Hepatocyte (in vitro differentiated cells): ENCODE measurements around the gene STIM2. TPM values are rescaled to one million over a fixed set of nuclear protein-coding genes. Genes with fewer than 3 reads are reported as not detected.

ENCODE experiments used
- DNase-seq: peaks from one replicate; pipeline ENCODE4 v3.0.0-alpha.2; 2016; ENCODE audit warnings: low spot score
- H2AFZ ChIP-seq: fragments of 200-600 bp; sonication (generic); 2 replicates; pipeline ENCODE4 v1.6.0; 2016; ENCODE audit warnings: antibody characterized with exemption, mild to moderate bottlenecking
- H3K27ac ChIP-seq: fragments of 200-600 bp; sonication (generic); 2 replicates; pipeline ENCODE4 v1.5.1; 2016; ENCODE audit warnings: mild to moderate bottlenecking
- H3K27me3 ChIP-seq: fragments of 200-600 bp; sonication (generic); 2 replicates; pipeline ENCODE4 v1.6.1; 2016
- H3K36me3 ChIP-seq: fragments of 200-600 bp; sonication (generic); replicated peaks from 2 replicates; pipeline ENCODE4 v1.5.1; 2016; ENCODE audit warnings: low read depth; ENCODE audit not compliant: insufficient read depth
- H3K4me1 ChIP-seq: fragments of 200-600 bp; sonication (generic); 2 replicates; pipeline ENCODE4 v1.5.1; 2016; ENCODE audit warnings: mild to moderate bottlenecking, moderate library complexity; ENCODE audit not compliant: insufficient read depth
- H3K4me2 ChIP-seq: fragments of 200-600 bp; sonication (generic); 2 replicates; pipeline ENCODE4 v1.6.0; 2016
- H3K4me3 ChIP-seq: fragments of 200-600 bp; sonication (generic); 2 replicates; pipeline ENCODE4 v1.5.1; 2016; ENCODE audit warnings: mild to moderate bottlenecking
- H3K79me2 ChIP-seq: fragments of 200-600 bp; sonication (generic); 2 replicates; pipeline ENCODE4 v1.6.0; 2017; ENCODE audit warnings: mild to moderate bottlenecking
- H3K9me2 ChIP-seq: fragments of 200-600 bp; sonication (generic); replicated peaks from 2 replicates; pipeline ENCODE4 v1.6.0; 2017; ENCODE audit warnings: mild to moderate bottlenecking; ENCODE audit not compliant: insufficient read depth
- H3K9me3 ChIP-seq: fragments of 200-600 bp; sonication (generic); 2 replicates; pipeline ENCODE4 v1.5.1; 2016; ENCODE audit warnings: low read depth, mild to moderate bottlenecking
- H4K20me1 ChIP-seq: fragments of 200-600 bp; sonication (generic); 2 replicates; pipeline ENCODE4 v1.6.0; 2016; ENCODE audit warnings: mild to moderate bottlenecking; ENCODE audit not compliant: insufficient read depth, poor library complexity, severe bottlenecking
- EZH2 ChIP-seq: fragments of 200-600 bp; sonication (generic); IDR thresholded peaks from 2 replicates; pipeline ENCODE4 v1.6.1; 2016; ENCODE audit warnings: antibody characterized with exemption, mild to moderate bottlenecking, borderline replicate concordance
- EZH2phosphoT487 ChIP-seq: fragments of 200-600 bp; sonication (generic); IDR thresholded peaks from one replicate; pipeline ENCODE4 v1.6.1; 2018; ENCODE audit warnings: antibody characterized with exemption, mild to moderate bottlenecking, low read depth, moderate library complexity; ENCODE audit not compliant: unreplicated experiment, severe bottlenecking
- WGBS: methylation state at CpG from one replicate; pipeline ENCODE4 v1.1.6; 2016; ENCODE audit warnings: low lambda C conversion rate; ENCODE audit errors: missing lambda C conversion rate; 5-methylcytosine and 5-hydroxymethylcytosine counted together
- polyA plus RNA-seq: library from polyadenylated mRNA; unstranded; fragments of >200 nt; fragmentation: Nextera tagmentation; extraction: Ambion mirVana; gene quantifications from 2 replicates; pipeline ENCODE4 v1.2.1, GENCODE V29; 2016
- total RNA-seq: library from RNA; depleted of rRNA; stranded (reverse); fragments of >200 nt; gene quantifications from 2 replicates; pipeline ENCODE4 v1.2.3, GENCODE V29; 2014
- TF ChIP-seq, protein P1 (sequence below): fragments of 200-600 bp; sonication (generic); IDR thresholded peaks from 2 replicates; pipeline ENCODE4 v1.5.1; 2016; ENCODE audit warnings: antibody characterized with exemption, mild to moderate bottlenecking; ENCODE audit not compliant: poor library complexity

STIM2 gene
- total and polyA plus RNA-seq, 2 experiments from 2014 or later = 13.2 to 17.0 TPM

DNA sequence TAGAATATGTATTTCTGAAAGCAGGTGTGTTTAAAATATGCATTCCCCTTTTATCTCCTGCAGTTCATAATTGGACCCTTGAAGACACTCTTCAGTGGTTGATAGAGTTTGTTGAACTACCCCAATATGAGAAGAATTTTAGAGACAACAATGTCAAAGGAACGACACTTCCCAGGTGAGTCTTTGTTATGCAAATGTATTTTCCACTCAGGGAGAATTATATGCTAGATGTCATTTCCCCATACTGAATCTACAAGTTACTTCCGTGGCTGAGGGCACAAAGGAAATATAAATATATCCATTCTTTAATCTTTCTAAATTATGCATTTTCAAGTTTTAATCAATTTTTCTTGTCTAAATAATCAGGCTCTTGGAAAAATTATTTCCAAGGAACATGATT, 134.7 kb downstream of the STIM2 start:
- Histone ChIP-seq H4K20me1 (no peaks in the 10 kb centered on the region), H3K9me3 (no peaks in the 10 kb centered on the region), H3K27ac (no peak overlapping the region), H3K27me3 (no peaks in the 10 kb centered on the region), H3K36me3 (no peaks in the 10 kb centered on the region), H3K4me3 (no peak overlapping the region), H2AFZ (no peak overlapping the region), H3K4me2 (no peak overlapping the region), H3K4me1 (peaks cover 10% of the 10 kb centered on the region), H3K9me2 (no peaks in the 10 kb centered on the region), H3K79me2 (no peaks in the 10 kb centered on the region)
- DNase-seq = no peak
- 91% methylated on average over 2 of the region's 2 CpGs for WGBS
- TF ChIP-seq EZH2 (no peak), EZH2phosphoT487 (no peak)
- TF ChIP-seq, protein P1, sequence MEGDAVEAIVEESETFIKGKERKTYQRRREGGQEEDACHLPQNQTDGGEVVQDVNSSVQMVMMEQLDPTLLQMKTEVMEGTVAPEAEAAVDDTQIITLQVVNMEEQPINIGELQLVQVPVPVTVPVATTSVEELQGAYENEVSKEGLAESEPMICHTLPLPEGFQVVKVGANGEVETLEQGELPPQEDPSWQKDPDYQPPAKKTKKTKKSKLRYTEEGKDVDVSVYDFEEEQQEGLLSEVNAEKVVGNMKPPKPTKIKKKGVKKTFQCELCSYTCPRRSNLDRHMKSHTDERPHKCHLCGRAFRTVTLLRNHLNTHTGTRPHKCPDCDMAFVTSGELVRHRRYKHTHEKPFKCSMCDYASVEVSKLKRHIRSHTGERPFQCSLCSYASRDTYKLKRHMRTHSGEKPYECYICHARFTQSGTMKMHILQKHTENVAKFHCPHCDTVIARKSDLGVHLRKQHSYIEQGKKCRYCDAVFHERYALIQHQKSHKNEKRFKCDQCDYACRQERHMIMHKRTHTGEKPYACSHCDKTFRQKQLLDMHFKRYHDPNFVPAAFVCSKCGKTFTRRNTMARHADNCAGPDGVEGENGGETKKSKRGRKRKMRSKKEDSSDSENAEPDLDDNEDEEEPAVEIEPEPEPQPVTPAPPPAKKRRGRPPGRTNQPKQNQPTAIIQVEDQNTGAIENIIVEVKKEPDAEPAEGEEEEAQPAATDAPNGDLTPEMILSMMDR = no peak

DNA sequence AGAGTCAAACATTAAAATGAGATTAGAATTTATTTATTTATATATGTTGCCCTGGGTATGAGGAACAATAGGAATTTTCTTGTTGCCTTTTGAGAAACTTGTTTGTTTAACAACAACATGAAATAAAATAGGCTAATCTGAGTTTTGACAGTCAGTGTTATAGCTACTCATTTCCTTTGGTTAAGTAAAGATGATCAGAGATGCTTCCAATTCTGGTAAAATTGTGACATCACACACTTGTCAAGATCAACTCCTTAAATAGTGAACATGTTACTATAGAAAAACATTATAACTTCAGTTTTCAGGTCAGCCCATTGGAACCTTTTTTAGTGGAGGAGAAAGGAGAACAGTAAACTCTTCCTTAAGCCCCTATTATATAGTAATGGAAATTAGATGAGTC, 136.1 kb downstream of the STIM2 start:
- TF ChIP-seq, protein P1 = no peak
- TF ChIP-seq EZH2 = no peak
- TF ChIP-seq EZH2phosphoT487 = no peak

DNA sequence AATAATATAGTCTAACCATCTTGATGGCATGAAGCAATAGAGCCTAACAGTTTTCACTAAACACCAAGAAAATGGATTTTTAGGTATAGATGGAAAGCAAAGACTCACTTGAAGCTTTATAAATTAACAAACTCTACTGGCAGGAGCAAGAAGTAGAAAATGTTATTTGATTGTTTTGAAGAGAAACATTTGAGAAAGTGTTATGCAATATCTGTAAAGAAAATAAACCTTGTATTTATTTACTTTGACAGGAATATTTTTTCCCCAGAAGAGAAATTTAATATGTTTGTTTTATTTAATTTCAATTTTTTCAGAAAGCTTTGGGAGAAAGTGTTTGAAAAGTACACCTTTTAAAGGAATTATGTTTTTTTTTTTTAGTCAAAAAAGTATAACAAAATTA, 139.0 kb downstream of the STIM2 start:
- Histone ChIP-seq H3K27me3 (no peaks in the 10 kb centered on the region), H3K9me2 (no peaks in the 10 kb centered on the region), H3K4me1 (peaks cover 8% of the 10 kb centered on the region), H3K27ac (no peak overlapping the region), H3K79me2 (no peaks in the 10 kb centered on the region), H3K4me3 (no peak overlapping the region), H3K4me2 (no peak overlapping the region), H4K20me1 (no peaks in the 10 kb centered on the region), H2AFZ (no peak overlapping the region), H3K36me3 (no peaks in the 10 kb centered on the region), H3K9me3 (no peaks in the 10 kb centered on the region)
- no peak for DNase-seq
- TF ChIP-seq EZH2phosphoT487 (no peak), EZH2 (no peak)
- TF ChIP-seq, protein P1 = no peak

More for the DNA sequence above, 136.1 kb downstream of the STIM2 start:
- H3K9me2 ChIP-seq = no peaks in the 10 kb centered on the region
- H3K27me3 ChIP-seq = no peaks in the 10 kb centered on the region
- H3K36me3 ChIP-seq = no peaks in the 10 kb centered on the region
- H3K4me1 ChIP-seq = peaks cover 10% of the 10 kb centered on the region
- no peaks in the 10 kb centered on the region for H3K79me2 ChIP-seq
- no peak for DNase-seq
- H3K4me2 ChIP-seq = no peak overlapping the region
- no peaks in the 10 kb centered on the region for H4K20me1 ChIP-seq
- H2AFZ ChIP-seq = no peak overlapping the region
- no peak overlapping the region for H3K27ac ChIP-seq
- H3K9me3 ChIP-seq = no peaks in the 10 kb centered on the region
- no peak overlapping the region for H3K4me3 ChIP-seq

DNA sequence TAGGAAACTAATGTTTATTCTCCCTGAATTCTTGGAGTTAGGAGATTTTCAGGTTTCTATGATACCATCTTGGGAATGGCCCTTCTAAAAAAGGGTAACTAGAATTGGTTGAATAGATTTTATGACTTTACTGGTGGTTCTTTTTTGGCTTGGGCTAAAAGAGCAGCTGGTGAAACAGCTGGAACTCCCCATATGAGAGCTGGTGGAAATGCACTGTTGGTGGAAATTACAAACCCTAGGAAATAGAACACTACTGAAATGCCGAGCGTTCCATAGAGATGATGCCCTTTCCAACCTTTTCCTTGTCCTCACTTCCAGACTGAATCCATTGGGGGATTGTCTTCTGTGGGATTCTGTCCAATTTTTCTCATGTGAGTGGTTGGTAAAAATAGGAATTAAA, 139.5 kb downstream of the STIM2 start:
- H3K27me3 ChIP-seq = no peaks in the 10 kb centered on the region
- no peak for DNase-seq
- H2AFZ ChIP-seq = no peak overlapping the region
- no peaks in the 10 kb centered on the region for H3K9me3 ChIP-seq
- H3K27ac ChIP-seq = no peak overlapping the region
- no peak overlapping the region for H3K4me2 ChIP-seq
- no peaks in the 10 kb centered on the region for H3K79me2 ChIP-seq
- H3K4me1 ChIP-seq = peaks cover 8% of the 10 kb centered on the region
- no peaks in the 10 kb centered on the region for H3K9me2 ChIP-seq
- no peak overlapping the region for H3K4me3 ChIP-seq
- WGBS = 98% methylated on average over 2 of the region's 2 CpGs
- H4K20me1 ChIP-seq = no peaks in the 10 kb centered on the region
- TF ChIP-seq, protein P1 = no peak
- TF ChIP-seq EZH2 = no peak
- no peak for TF ChIP-seq EZH2phosphoT487
- H3K36me3 ChIP-seq = no peaks in the 10 kb centered on the region
